Calu3 (cell line): ENCODE data around the gene INHBC. TPM values are rescaled to one million over a fixed set of nuclear protein-coding genes. Genes with fewer than 3 reads are reported as not detected.
"Not testable (repeated sequence)": the region's sequence is repeated elsewhere in the genome, so short reads cannot be mapped to it uniquely, and the experiment has no call there.

ENCODE experiments used
- BruUV-seq: library from RNA; stranded (reverse); fragments of 400-500 nt; replicated peaks from 2 replicates; lab custom pipeline; 2021; lab: Mats Ljungman, UMichigan
- CTCF ChIA-PET: fragments of 300-600 bp; sonication (Branson Sonifier 250); formaldehyde crosslinking; loops from one replicate; lab custom pipeline; 2022; ENCODE audit warnings: antibody characterized with exemption; lab: Charles Lee
- DNase-seq: peaks from one replicate; pipeline ENCODE4 v3.0.0; 2022
- H3K27ac Mint-ChIP-seq: one replicate; pipeline ENCODE4 v1.8.0; 2022; ENCODE audit warnings: mixed read lengths; ENCODE audit not compliant: unreplicated experiment
- H3K27me3 Mint-ChIP-seq: one replicate; pipeline ENCODE4 v1.8.0; 2022; ENCODE audit warnings: mixed read lengths; ENCODE audit not compliant: unreplicated experiment
- H3K36me3 Mint-ChIP-seq: one replicate; pipeline ENCODE4 v1.8.0; 2022; ENCODE audit warnings: mild to moderate bottlenecking, moderate library complexity, mixed read lengths; ENCODE audit not compliant: insufficient read depth, unreplicated experiment
- H3K4me1 Mint-ChIP-seq: one replicate; pipeline ENCODE4 v1.8.0; 2022; ENCODE audit warnings: mild to moderate bottlenecking, low read depth, mixed read lengths; ENCODE audit not compliant: unreplicated experiment
- H3K4me3 Mint-ChIP-seq: one replicate; pipeline ENCODE4 v1.8.0; 2022; ENCODE audit warnings: mild to moderate bottlenecking, low read depth, moderate library complexity, mixed read lengths; ENCODE audit not compliant: unreplicated experiment
- H3K9me3 Mint-ChIP-seq: one replicate; pipeline ENCODE4 v1.8.0; 2022; ENCODE audit warnings: low read depth, mixed read lengths; ENCODE audit not compliant: unreplicated experiment
- intact Hi-C: fragments of 100-400 bp; cut with micrococcal nuclease; formaldehyde crosslinking; loops from one replicate; pipeline ENCODE4 v1.10.0; 2022; ENCODE audit not compliant: unreplicated experiment
- total RNA-seq: library from RNA; stranded (reverse); gene quantifications from 2 replicates; pipeline ENCODE4 v1.2.3, GENCODE V29; 2022
- TF ChIP-seq, protein P1 (sequence below): fragments of 200-600 bp; IDR thresholded peaks from one replicate; pipeline ENCODE4 v1.8.0; 2022; ENCODE audit warnings: antibody characterized with exemption; ENCODE audit not compliant: unreplicated experiment

Gene INHBC
- total RNA-seq, 1 experiment from 2014 or later, result not detected

DNA sequence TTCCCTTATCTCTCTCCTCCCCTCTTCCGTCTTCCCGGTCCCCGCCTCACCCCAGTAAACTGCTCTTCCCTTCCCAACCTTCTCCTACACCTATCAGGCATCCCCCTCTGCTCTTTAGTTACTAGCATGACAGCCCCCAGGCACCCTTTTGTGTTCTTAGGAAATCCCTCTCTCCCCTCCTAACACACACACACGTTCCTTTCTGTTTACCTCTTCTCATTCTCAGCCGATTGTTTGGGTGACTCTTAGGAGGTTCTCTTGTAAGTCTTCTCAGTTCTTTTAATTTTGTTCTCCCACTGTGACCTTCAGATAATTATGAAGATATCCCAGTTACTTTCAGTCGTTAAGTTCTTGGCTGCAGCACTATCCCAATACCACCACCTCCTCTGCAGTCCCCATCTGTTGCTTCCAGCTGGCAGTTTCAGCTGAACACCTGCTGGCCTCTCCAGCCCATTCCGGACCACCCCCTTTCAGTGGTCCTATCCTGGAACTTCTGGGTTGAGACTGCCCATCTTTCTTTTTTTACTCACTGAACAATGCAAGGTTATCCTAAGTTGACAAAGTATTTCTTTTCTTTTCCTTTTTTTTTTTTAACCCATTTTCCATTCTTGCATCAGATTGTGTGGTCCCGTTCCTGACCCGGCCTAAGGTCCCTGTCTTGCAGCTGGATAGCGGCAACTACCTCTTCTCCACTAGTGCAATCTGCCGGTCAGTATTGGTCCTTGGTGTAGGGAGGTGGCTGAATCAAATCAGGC, 54.0 kb downstream of the INHBC start:
- DNase-seq, result no peak
- TF ChIP-seq, protein P1, sequence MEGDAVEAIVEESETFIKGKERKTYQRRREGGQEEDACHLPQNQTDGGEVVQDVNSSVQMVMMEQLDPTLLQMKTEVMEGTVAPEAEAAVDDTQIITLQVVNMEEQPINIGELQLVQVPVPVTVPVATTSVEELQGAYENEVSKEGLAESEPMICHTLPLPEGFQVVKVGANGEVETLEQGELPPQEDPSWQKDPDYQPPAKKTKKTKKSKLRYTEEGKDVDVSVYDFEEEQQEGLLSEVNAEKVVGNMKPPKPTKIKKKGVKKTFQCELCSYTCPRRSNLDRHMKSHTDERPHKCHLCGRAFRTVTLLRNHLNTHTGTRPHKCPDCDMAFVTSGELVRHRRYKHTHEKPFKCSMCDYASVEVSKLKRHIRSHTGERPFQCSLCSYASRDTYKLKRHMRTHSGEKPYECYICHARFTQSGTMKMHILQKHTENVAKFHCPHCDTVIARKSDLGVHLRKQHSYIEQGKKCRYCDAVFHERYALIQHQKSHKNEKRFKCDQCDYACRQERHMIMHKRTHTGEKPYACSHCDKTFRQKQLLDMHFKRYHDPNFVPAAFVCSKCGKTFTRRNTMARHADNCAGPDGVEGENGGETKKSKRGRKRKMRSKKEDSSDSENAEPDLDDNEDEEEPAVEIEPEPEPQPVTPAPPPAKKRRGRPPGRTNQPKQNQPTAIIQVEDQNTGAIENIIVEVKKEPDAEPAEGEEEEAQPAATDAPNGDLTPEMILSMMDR, result no peak
- BruUV-seq, result TSS peak; percentile 40
- Mint-ChIP-seq H3K27me3 (peaks cover 5% of the 10 kb centered on the region), H3K4me1 (peaks cover 9% of the 10 kb centered on the region), H3K9me3 (no peaks in the 10 kb centered on the region), H3K36me3 (peaks cover 55% of the 10 kb centered on the region), H3K4me3 (peak overlapping the region; percentile 93), H3K27ac (peak overlapping the region; percentile 99)
- CTCF ChIA-PET, result interaction anchor here (1.3 kb wide), 1 partner anchor 30 kb away, joined by 5 read pairs; no protein-coding TSS in a partner anchor
- intact Hi-C loops, result no loop called here

DNA sequence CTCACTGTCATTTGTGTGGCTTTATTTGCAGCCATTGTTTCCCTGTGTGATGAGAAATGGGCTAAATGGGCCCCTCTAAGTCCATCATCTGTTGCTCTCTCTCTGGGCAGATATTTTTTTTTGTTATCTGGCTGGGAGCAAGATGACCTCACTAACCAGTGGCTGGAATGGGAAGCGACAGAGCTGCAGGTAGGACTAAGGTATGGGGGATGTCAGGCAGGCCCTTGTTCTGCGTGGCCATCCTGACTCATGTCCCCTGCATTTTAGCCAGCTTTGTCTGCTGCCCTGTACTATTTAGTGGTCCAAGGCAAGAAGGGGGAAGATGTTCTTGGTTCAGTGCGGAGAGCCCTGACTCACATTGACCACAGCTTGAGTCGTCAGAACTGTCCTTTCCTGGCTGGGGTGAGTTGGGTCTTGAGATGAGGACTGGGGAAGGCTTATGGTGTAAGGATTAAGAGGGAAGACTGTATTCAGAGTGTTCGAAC, 54.6 kb downstream of the INHBC start:
- Mint-ChIP-seq H3K27me3 (no peaks in the 10 kb centered on the region), H3K27ac (peak overlapping the region; percentile 99), H3K4me1 (peaks cover 9% of the 10 kb centered on the region), H3K36me3 (peaks cover 55% of the 10 kb centered on the region), H3K9me3 (no peaks in the 10 kb centered on the region), H3K4me3 (peak overlapping the region; percentile 93)
- TF ChIP-seq, protein P1, result no peak
- no peak for DNase-seq
- intact Hi-C loops, result no loop called here
- CTCF ChIA-PET, result no interaction called here
- BruUV-seq, result no TSS peak

DNA sequence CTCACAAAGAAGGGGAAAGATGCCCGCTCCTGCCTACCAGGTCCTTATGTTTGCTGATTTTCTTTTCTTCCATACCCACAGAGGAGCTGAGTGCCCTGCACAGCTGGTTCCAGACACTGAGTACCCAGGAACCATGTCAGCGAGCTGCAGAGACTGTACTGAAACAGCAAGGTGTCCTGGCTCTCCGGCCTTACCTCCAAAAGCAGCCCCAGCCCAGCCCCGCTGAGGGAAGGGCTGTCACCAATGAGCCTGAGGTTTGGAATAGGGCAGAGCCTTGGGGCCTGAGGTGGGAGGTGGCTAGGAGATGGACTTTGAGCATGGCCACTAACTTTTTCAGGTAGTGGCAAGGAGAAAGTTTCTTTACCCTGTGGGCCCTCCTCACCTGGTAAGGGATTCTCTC, 55.5 kb downstream of the INHBC start:
- CTCF ChIA-PET, result no interaction called here
- TF ChIP-seq, protein P1, result no peak
- intact Hi-C loops, result no loop called here
- Mint-ChIP-seq H3K36me3 (peaks cover 62% of the 10 kb centered on the region), H3K9me3 (no peaks in the 10 kb centered on the region), H3K4me1 (peaks cover 9% of the 10 kb centered on the region), H3K27me3 (no peaks in the 10 kb centered on the region), H3K4me3 (no peak overlapping the region), H3K27ac (peak overlapping the region; percentile 99)
- DNase-seq, result no peak
- BruUV-seq, result no TSS peak

DNA sequence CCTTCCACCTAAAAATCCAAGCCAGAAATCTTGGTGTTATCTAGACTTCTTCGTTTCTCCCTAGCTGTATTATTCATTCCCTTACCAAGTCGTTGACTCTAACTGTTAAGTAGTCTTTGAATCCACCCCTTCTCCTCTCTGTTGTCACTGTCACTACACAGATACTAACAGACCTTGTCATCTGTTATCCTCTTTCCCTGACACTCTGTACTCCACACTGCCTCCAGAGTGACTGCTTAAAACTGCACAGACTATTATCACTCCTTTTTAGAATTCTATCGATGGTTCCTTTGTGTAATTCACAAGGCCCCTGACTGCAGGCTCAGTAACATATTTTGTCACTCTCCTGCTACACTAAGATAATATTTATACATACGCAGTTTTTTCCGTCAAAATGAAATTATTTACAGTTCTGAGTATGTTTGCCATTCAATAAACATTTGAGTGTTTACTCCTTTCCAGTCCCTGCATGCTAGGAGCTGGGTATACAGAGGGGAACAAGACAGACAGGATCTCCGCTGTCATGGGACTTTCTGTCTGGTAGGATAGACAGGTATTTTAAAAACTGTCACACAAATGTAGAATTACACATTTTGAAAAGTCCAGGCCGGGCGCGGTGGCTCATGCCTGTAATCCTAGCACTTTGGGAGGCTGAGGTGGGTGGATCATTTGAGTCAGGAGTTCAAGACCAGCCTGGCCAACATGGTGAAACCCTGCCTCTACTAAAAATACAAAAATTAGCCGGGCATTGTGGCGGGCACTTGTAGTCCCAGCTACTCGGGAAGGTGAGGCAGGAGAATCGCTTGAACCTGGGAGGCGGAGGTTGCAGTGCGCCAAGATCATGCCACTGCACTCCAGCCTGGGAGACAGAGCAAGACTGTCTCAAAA, 57.1 kb downstream of the INHBC start:
- no peak for DNase-seq
- Mint-ChIP-seq H3K9me3 (no peaks in the 10 kb centered on the region), H3K27ac (no peak overlapping the region), H3K27me3 (no peaks in the 10 kb centered on the region), H3K36me3 (peaks cover 73% of the 10 kb centered on the region), H3K4me1 (peaks cover 9% of the 10 kb centered on the region), H3K4me3 (no peak overlapping the region)
- no TSS peak for BruUV-seq
- CTCF ChIA-PET, result no interaction called here
- TF ChIP-seq, protein P1, result peak; percentile 16
- intact Hi-C loops, result no loop called here

DNA sequence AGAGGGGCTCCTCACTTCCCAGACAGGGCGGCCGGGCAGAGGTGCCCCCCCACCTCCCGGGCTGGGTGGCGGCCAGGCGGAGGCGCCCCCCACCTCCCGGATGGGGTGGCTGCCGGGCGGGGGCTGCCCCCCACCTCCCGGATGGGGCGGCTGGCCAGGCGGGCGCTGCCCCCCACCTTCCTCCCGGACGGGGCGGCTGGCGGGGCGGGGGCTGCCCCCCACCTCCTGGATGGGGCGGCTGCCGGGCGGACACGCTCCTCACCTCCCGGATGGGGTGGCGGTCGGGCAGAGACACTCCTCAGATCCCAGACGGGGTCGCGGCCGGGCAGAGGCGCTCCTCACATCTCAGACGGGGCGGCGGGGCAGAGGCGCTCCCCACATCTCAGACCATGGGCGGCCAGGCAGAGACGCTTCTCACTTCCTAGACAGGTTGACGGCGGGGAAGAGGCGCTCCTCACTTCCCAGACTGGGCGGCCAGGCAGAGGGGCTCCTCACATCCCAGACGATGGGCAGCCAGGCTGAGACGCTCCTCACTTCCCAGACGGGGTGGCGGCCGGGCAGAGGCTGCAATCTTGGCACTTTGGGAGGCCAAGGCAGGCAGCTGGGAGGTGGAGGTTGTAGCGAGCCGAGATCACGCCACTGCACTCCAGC, 60.6 kb downstream of the INHBC start:
- H3K27me3 Mint-ChIP-seq, DNase-seq, H3K4me3 Mint-ChIP-seq, H3K9me3 Mint-ChIP-seq, CTCF ChIA-PET, H3K27ac Mint-ChIP-seq, BruUV-seq, H3K4me1 Mint-ChIP-seq, intact Hi-C loops: not testable (repeated sequence)
- H3K36me3 Mint-ChIP-seq, result peaks cover 82% of the 10 kb centered on the region
